Aorta (tissue), 5 donors: ENCODE results near the gene IL22. TPM values are rescaled to one million over a fixed set of nuclear protein-coding genes. Genes with fewer than 3 reads are reported as not detected.
"Not testable (repeated sequence)": the region's sequence is repeated elsewhere in the genome, so short reads cannot be mapped to it uniquely, and the experiment has no call there.

ENCODE experiments used
- ATAC-seq: fragments of 200-7000 bp; cut with Tn5 transposase; one replicate; pipeline ENCODE4 v1.9.1; 2022; ENCODE audit warnings: moderate library complexity; ENCODE audit not compliant: low FRiP score
- DNase-seq, 2 donors: peaks; one replicate each; pipeline ENCODE4 v3.0.0-alpha.2; 2020
- H3K27ac ChIP-seq, 2 donors: one replicate each; pipeline ENCODE4 v1.5.1; 2013; ENCODE audit warnings: low read length in 2 of 2, mild to moderate bottlenecking in 2 of 2, moderate library complexity in 2 of 2, control low read depth in 1 of 2, inconsistent platforms in 1 of 2, low read depth in 1 of 2
- H3K27me3 ChIP-seq, 2 donors: one replicate each; pipeline ENCODE4 v1.6.1; 2013; ENCODE audit warnings: control low read depth in 1 of 2, low read length in 1 of 2, mild to moderate bottlenecking in 1 of 2, moderate library complexity in 1 of 2; ENCODE audit not compliant: insufficient read depth in 2 of 2, control insufficient read depth in 1 of 2
- H3K36me3 ChIP-seq, 2 donors: one replicate each; pipeline ENCODE4 v1.6.1; 2013; ENCODE audit warnings: control low read depth in 1 of 2, low read length in 1 of 2, mild to moderate bottlenecking in 1 of 2; ENCODE audit not compliant: insufficient read depth in 2 of 2, control insufficient read depth in 1 of 2
- H3K4me1 ChIP-seq, 2 donors: one replicate each; pipeline ENCODE4 v1.6.1; 2013; ENCODE audit warnings: low read length in 2 of 2, control low read depth in 1 of 2, mild to moderate bottlenecking in 1 of 2, moderate library complexity in 1 of 2; ENCODE audit not compliant: insufficient read depth in 2 of 2, control insufficient read depth in 1 of 2
- H3K4me3 ChIP-seq, 2 donors: one replicate each; pipeline ENCODE4 v1.5.1; 2013; ENCODE audit warnings: low read length in 2 of 2, control low read depth in 1 of 2, mild to moderate bottlenecking in 1 of 2
- H3K9me3 ChIP-seq: one replicate; pipeline ENCODE4 v1.6.1; 2013; ENCODE audit warnings: mild to moderate bottlenecking, low read length; ENCODE audit not compliant: control insufficient read depth
- WGBS, 2 donors: extraction: QIAGEN DNeasy Blood & Tissue Kit; methylation state at CpG; one replicate each; pipeline ENCODE4 v1.1.7; 2013; 5-methylcytosine and 5-hydroxymethylcytosine counted together
- intact Hi-C, 2 donors: fragments of 100-400 bp; cut with DNase I; formaldehyde crosslinking; loops; one replicate each; pipeline versions ENCODE4 v1.14.2 to v1.15.0; 2022
- polyA plus RNA-seq, 2 donors: library from polyadenylated mRNA; stranded (reverse); fragments of 200-250 nt; gene quantifications; one replicate each; pipeline ENCODE4 v1.2.3, GENCODE V29; 2013
- total RNA-seq, 2 donors: library from RNA; stranded (reverse); fragmentation: NEBNext Ultra II Directional; extraction: Animal tissue kit (Norgen Biotek cat#: 25700); gene quantifications; one replicate each; pipeline ENCODE4 v1.2.1, GENCODE V29; 2021
- donor health status: healthy with polysubstance abuse.
- donor health status: Bipolar disorder and iron deficiency.
- donor health status: DM: no; HTN: no; CAD: no.
- donor health status: DM: no; HTN: no; CAD: no.
- donor health status: DM: yes; HTN: yes; CAD: no.

IL22 gene
- total and polyA plus RNA-seq, 4 donors: not detected

GRCh38 chr12:68225576-68226476, 27.6 kb downstream of the IL22 start, which contains the start of gene IL26:
Gene IL26 (minus strand): TSS chr12:68225810. CDS start chr12:68225756, 54 bp downstream.
- Histone ChIP-seq H3K36me3 (no peaks in the 10 kb centered on the region), H3K4me1 (no peaks in the 10 kb centered on the region), H3K27ac (no peak within 1 kb of the TSS), H3K9me3 (no peaks in the 10 kb centered on the region), H3K27me3 (no peaks in the 10 kb centered on the region), H3K4me3 (no peak within 1 kb of the TSS)
- ATAC-seq (no peak), DNase-seq (no peak)
- intact Hi-C loops: loop anchor here in 1 of 2 donors (2.0 kb wide), 1 partner anchor 85 kb away; no protein-coding TSS in a partner anchor
- 60 to 63% methylated on average over 8 of the region's 8 CpGs for WGBS, 2 donors

- Histone ChIP-seq H3K36me3 (no peaks in the 10 kb centered on the region), H3K4me1 (no peaks in the 10 kb centered on the region), H3K27me3 (no peaks in the 10 kb centered on the region), H3K27ac (no peak overlapping the region), H3K9me3 (no peaks in the 10 kb centered on the region), H3K4me3 (no peak overlapping the region)
- 46 to 54% methylated on average over 3 of the region's 3 CpGs for WGBS, 2 donors
- intact Hi-C loops: loop anchor here in 1 of 2 donors (2.0 kb wide), 1 partner anchor 86 kb away; no protein-coding TSS in a partner anchor
- DNase-seq (no peak), ATAC-seq (no peak)
Observed at GRCh38 chr12:68224613-68225285, 28.7 kb downstream of the IL22 start.

GRCh38 chr12:68223067-68223747, 30.2 kb downstream of the IL22 start:
- H3K36me3 ChIP-seq: no peaks in the 10 kb centered on the region
- WGBS, 2 donors: 1 to 2% methylated on average over 12 of the region's 12 CpGs
- ATAC-seq (peak; percentile 96), DNase-seq (peak; percentile 83 to 87)
- no peaks in the 10 kb centered on the region for H3K4me1 ChIP-seq
- intact Hi-C loops: loop anchor here (1.0 to 2.0 kb wide), 2 partner anchors 94 kb away; no protein-coding TSS in a partner anchor
- H3K4me3 ChIP-seq: no peak overlapping the region
- H3K27me3 ChIP-seq: no peaks in the 10 kb centered on the region
- no peak overlapping the region for H3K27ac ChIP-seq
- H3K9me3 ChIP-seq: no peaks in the 10 kb centered on the region

GRCh38 chr12:68222326-68222725, 31.1 kb downstream of the IL22 start:
- WGBS, 2 donors: 40 to 57% methylated on average over 6 of the region's 6 CpGs
- Histone ChIP-seq H3K27ac (no peak overlapping the region), H3K4me3 (no peak overlapping the region), H3K36me3 (no peaks in the 10 kb centered on the region), H3K27me3 (no peaks in the 10 kb centered on the region), H3K9me3 (no peaks in the 10 kb centered on the region), H3K4me1 (no peaks in the 10 kb centered on the region)
- no peak for ATAC-seq
- intact Hi-C loops: loop anchor here in 1 of 2 donors (2.0 kb wide), 1 partner anchor 94 kb away; no protein-coding TSS in a partner anchor
- no peak for DNase-seq

GRCh38 chr12:68221497-68221896, 31.9 kb downstream of the IL22 start:
- no peak overlapping the region for H3K4me3 ChIP-seq
- H3K9me3 ChIP-seq: no peaks in the 10 kb centered on the region
- no peaks in the 10 kb centered on the region for H3K4me1 ChIP-seq
- H3K27ac ChIP-seq: no peak overlapping the region
- intact Hi-C loops: no loop called here
- WGBS, 2 donors: 90 to 91% methylated on average over 1 of the region's 1 CpG
- no peak for ATAC-seq
- H3K36me3 ChIP-seq: no peaks in the 10 kb centered on the region
- DNase-seq: no peak
- no peaks in the 10 kb centered on the region for H3K27me3 ChIP-seq

- Histone ChIP-seq H3K36me3 (no peaks in the 10 kb centered on the region), H3K9me3 (no peaks in the 10 kb centered on the region), H3K4me1 (no peaks in the 10 kb centered on the region), H3K27ac (no peak overlapping the region), H3K4me3 (no peak overlapping the region), H3K27me3 (no peaks in the 10 kb centered on the region)
- ATAC-seq (no peak), DNase-seq (no peak)
- 72 to 78% methylated on average over 2 of the region's 2 CpGs for WGBS, 2 donors
- intact Hi-C loops: no loop called here
Observed at GRCh38 chr12:68210875-68211274, 42.5 kb downstream of the IL22 start.

- intact Hi-C loops, ATAC-seq, H3K9me3 ChIP-seq: not testable (repeated sequence)
Observed at GRCh38 chr12:68209048-68209728, 44.2 kb downstream of the IL22 start.

GRCh38 chr12:68207276-68207675, 46.1 kb downstream of the IL22 start:
- Histone ChIP-seq H3K4me1 (no peaks in the 10 kb centered on the region), H3K27ac (no peak overlapping the region), H3K9me3 (no peaks in the 10 kb centered on the region), H3K36me3 (no peaks in the 10 kb centered on the region), H3K4me3 (no peak overlapping the region), H3K27me3 (peaks cover 0 to 1% of the 10 kb centered on the region in 2 donors)
- intact Hi-C loops: no loop called here
- no peak for DNase-seq
- no peak for ATAC-seq

More at GRCh38 chr12:68209048-68209728, 44.2 kb downstream of the IL22 start:
- H3K27ac ChIP-seq, DNase-seq, H3K36me3 ChIP-seq, H3K4me3 ChIP-seq, H3K27me3 ChIP-seq, H3K4me1 ChIP-seq: not testable (repeated sequence)
- 50 to 56% methylated on average over 12 of the region's 12 CpGs for WGBS, 2 donors
